Measurements from ENCODE around the gene CNKSR2. TPM values are rescaled to one million over a fixed set of nuclear protein-coding genes. Genes with fewer than 3 reads are reported as not detected.

CNKSR2 gene
- total and polyA plus RNA-seq, 10 of the 15 experiments (the other 5 are each of a cell fraction or from before 2014, with no cell fraction given): 0.02 to 0.69 (median 0.18) TPM; not detected in 4

DNA sequence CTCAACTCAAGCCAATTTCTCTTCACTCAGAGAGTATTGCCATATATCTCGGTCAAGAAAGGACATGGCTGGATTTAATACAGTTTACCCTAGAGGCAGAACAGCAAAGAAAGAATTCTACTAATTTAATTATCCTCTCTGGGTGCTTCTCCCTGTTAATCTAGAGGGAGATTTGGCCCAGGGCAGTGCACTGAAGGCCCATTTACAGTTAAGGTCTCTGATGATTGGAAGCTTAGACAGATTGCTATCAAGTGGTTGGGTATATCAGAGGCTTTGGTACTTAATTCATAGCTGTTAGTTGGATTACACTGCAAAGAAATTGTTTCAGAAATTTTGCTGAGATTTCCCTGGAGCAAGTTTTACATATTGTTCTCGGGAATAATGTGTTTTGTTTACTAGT, 4.6 kb upstream of the CNKSR2 start:
- Histone ChIP-seq H3K36me3 (ENCODE audit: control insufficient read depth in 2 of 2, insufficient read depth in 2 of 2, low read length in 1 of 2) (no peaks in the 10 kb centered on the region), H3K27me3 (replicated peaks in 1 of 2; ENCODE audit: control insufficient read depth in 2 of 2, insufficient read depth in 2 of 2, low read length in 1 of 2) (no peaks in the 10 kb centered on the region; a peak in 2 of 4 replicates), H3K4me3 (no peak overlapping the region), H3K9me3 (replicated peaks; ENCODE audit: control insufficient read depth, insufficient read depth, low read length) (no peaks in the 10 kb centered on the region), H3K27ac (ENCODE audit: control insufficient read depth, insufficient read depth) (no peak overlapping the region), H2AFZ (ENCODE audit: control insufficient read depth, low read depth, low read length) (no peak overlapping the region), H3K4me2 (ENCODE audit: control insufficient read depth, insufficient read depth) (no peak overlapping the region), H3K4me1 (ENCODE audit: control insufficient read depth, insufficient read depth, low read length) (no peaks in the 10 kb centered on the region), H3K79me2 (ENCODE audit: control insufficient read depth, insufficient read depth, low read length) (no peaks in the 10 kb centered on the region), H3K9ac (ENCODE audit: control insufficient read depth, insufficient read depth, low read length) (no peak overlapping the region), H4K20me1 (ENCODE audit: control insufficient read depth, insufficient read depth) (no peaks in the 10 kb centered on the region)
- POLR2A ChIA-PET: no interaction called here
- RAD21 ChIA-PET (ENCODE audit: unreplicated experiment): no interaction called here
- FAIRE-seq (no peak), DNase-seq (ENCODE audit: low read depth, low spot score) (no peak), ATAC-seq (no peak)
- no TSS peak for BruUV-seq (replicated peaks)
- 0% methylated on average over 2 of the region's 2 CpGs for WGBS (ENCODE audit: insufficient coverage, insufficient replicate concordance, low lambda C conversion rate, missing lambda C conversion rate)
- TF ChIP-seq, protein P1, sequence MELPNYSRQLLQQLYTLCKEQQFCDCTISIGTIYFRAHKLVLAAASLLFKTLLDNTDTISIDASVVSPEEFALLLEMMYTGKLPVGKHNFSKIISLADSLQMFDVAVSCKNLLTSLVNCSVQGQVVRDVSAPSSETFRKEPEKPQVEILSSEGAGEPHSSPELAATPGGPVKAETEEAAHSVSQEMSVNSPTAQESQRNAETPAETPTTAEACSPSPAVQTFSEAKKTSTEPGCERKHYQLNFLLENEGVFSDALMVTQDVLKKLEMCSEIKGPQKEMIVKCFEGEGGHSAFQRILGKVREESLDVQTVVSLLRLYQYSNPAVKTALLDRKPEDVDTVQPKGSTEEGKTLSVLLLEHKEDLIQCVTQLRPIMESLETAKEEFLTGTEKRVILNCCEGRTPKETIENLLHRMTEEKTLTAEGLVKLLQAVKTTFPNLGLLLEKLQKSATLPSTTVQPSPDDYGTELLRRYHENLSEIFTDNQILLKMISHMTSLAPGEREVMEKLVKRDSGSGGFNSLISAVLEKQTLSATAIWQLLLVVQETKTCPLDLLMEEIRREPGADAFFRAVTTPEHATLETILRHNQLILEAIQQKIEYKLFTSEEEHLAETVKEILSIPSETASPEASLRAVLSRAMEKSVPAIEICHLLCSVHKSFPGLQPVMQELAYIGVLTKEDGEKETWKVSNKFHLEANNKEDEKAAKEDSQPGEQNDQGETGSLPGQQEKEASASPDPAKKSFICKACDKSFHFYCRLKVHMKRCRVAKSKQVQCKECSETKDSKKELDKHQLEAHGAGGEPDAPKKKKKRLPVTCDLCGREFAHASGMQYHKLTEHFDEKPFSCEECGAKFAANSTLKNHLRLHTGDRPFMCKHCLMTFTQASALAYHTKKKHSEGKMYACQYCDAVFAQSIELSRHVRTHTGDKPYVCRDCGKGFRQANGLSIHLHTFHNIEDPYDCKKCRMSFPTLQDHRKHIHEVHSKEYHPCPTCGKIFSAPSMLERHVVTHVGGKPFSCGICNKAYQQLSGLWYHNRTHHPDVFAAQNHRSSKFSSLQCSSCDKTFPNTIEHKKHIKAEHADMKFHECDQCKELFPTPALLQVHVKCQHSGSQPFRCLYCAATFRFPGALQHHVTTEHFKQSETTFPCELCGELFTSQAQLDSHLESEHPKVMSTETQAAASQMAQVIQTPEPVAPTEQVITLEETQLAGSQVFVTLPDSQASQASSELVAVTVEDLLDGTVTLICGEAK (IDR thresholded peaks at IDR 0.05; ENCODE audit: borderline replicate concordance): no peak
- TF ChIP-seq MTA3 (IDR thresholded peaks at IDR 0.05; ENCODE audit: borderline replicate concordance, low read length): no peak
- no peak for TF ChIP-seq SUZ12 (IDR thresholded peaks at IDR 0.05; ENCODE audit: unreplicated experiment)
- TF ChIP-seq RELA (IDR thresholded peaks at IDR 0.05; ENCODE audit: borderline replicate concordance, partially characterized antibody): no peak
- TF ChIP-seq, protein P2, sequence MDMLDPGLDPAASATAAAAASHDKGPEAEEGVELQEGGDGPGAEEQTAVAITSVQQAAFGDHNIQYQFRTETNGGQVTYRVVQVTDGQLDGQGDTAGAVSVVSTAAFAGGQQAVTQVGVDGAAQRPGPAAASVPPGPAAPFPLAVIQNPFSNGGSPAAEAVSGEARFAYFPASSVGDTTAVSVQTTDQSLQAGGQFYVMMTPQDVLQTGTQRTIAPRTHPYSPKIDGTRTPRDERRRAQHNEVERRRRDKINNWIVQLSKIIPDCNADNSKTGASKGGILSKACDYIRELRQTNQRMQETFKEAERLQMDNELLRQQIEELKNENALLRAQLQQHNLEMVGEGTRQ (IDR thresholded peaks at IDR 0.05; ENCODE audit: borderline replicate concordance, low read depth, low read length): no peak
- TF ChIP-seq, protein P3, sequence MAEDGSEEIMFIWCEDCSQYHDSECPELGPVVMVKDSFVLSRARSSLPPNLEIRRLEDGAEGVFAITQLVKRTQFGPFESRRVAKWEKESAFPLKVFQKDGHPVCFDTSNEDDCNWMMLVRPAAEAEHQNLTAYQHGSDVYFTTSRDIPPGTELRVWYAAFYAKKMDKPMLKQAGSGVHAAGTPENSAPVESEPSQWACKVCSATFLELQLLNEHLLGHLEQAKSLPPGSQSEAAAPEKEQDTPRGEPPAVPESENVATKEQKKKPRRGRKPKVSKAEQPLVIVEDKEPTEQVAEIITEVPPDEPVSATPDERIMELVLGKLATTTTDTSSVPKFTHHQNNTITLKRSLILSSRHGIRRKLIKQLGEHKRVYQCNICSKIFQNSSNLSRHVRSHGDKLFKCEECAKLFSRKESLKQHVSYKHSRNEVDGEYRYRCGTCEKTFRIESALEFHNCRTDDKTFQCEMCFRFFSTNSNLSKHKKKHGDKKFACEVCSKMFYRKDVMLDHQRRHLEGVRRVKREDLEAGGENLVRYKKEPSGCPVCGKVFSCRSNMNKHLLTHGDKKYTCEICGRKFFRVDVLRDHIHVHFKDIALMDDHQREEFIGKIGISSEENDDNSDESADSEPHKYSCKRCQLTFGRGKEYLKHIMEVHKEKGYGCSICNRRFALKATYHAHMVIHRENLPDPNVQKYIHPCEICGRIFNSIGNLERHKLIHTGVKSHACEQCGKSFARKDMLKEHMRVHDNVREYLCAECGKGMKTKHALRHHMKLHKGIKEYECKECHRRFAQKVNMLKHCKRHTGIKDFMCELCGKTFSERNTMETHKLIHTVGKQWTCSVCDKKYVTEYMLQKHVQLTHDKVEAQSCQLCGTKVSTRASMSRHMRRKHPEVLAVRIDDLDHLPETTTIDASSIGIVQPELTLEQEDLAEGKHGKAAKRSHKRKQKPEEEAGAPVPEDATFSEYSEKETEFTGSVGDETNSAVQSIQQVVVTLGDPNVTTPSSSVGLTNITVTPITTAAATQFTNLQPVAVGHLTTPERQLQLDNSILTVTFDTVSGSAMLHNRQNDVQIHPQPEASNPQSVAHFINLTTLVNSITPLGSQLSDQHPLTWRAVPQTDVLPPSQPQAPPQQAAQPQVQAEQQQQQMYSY (CRISPR knock-in tag; IDR thresholded peaks at IDR 0.05): no peak
- intact Hi-C loops (cut with micrococcal nuclease; ENCODE audit: unreplicated experiment) (no loop called here), in situ Hi-C loops (cut with MboI) (no loop called here)
- CTCF ChIA-PET: interaction anchor here (1.0 to 1.5 kb wide), 2 partner anchors 15 to 839 kb away, joined by 3 to 4 read pairs; no protein-coding TSS in a partner anchor
- SMC1A ChIA-PET (ENCODE audit: uncharacterized antibody, unreplicated experiment): interaction anchor here (0.5 kb wide), 1 partner anchor 11 kb away, joined by 3 read pairs; no protein-coding TSS in a partner anchor

Measured in GM12878 (cell line).